ENCODE results near the gene APOL2.
"Not testable (repeated sequence)": the region's sequence is repeated elsewhere in the genome, so short reads cannot be mapped to it uniquely, and the experiment has no call there.

The APOL2 gene

DNA sequence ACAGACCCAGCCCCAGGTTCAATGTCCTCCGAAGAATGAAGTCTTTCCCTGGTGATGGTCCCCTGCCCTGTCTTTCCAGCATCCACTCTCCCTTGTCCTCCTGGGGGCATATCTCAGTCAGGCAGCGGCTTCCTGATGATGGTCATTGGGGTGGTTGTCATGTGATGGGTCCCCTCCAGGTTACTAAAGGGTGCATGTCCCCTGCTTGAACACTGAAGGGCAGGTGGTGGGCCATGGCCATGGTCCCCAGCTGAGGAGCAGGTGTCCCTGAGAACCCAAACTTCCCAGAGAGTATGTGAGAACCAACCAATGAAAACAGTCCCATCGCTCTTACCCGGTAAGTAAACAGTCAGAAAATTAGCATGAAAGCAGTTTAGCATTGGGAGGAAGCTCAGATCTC lies 27.7 kb upstream of the APOL2 start:
- no peak overlapping the region for H2AFZ ChIP-seq (ENCODE audit: low read depth, low read length)
- peaks cover 15% of the 10 kb centered on the region for H3K36me3 ChIP-seq (ENCODE audit: insufficient read depth, low read length)
- TF ChIP-seq, protein P1, sequence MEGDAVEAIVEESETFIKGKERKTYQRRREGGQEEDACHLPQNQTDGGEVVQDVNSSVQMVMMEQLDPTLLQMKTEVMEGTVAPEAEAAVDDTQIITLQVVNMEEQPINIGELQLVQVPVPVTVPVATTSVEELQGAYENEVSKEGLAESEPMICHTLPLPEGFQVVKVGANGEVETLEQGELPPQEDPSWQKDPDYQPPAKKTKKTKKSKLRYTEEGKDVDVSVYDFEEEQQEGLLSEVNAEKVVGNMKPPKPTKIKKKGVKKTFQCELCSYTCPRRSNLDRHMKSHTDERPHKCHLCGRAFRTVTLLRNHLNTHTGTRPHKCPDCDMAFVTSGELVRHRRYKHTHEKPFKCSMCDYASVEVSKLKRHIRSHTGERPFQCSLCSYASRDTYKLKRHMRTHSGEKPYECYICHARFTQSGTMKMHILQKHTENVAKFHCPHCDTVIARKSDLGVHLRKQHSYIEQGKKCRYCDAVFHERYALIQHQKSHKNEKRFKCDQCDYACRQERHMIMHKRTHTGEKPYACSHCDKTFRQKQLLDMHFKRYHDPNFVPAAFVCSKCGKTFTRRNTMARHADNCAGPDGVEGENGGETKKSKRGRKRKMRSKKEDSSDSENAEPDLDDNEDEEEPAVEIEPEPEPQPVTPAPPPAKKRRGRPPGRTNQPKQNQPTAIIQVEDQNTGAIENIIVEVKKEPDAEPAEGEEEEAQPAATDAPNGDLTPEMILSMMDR (IDR thresholded peaks at IDR 0.05; ENCODE audit: borderline replicate concordance, extremely low read depth, low read length, poor library complexity, severe bottlenecking), result no peak
- no peak for TF ChIP-seq EZH2 (IDR thresholded peaks at IDR 0.05; ENCODE audit: borderline replicate concordance, low read depth, low read length, severe bottlenecking)
- H3K79me2 ChIP-seq (ENCODE audit: insufficient read depth, low read length), result no peaks in the 10 kb centered on the region
- DNase-seq (no peak), ATAC-seq (ENCODE audit: insufficient read depth, low read depth) (no peak)
- no peaks in the 10 kb centered on the region for H3K9me3 ChIP-seq (ENCODE audit: insufficient read depth, low read length, severe bottlenecking)
- H3K27ac ChIP-seq (ENCODE audit: low read length), result no peak overlapping the region
- no peaks in the 10 kb centered on the region for H3K27me3 ChIP-seq (ENCODE audit: insufficient read depth, low read length, poor library complexity)
- no peak overlapping the region for H3K4me3 ChIP-seq (ENCODE audit: low read depth in 1 of 2, low read length in 2 of 2)
- no peak overlapping the region for H3K9ac ChIP-seq (ENCODE audit: low read depth, low read length)
- no peaks in the 10 kb centered on the region for H3K4me1 ChIP-seq (ENCODE audit: insufficient read depth, low read length)
- H3K4me2 ChIP-seq (ENCODE audit: insufficient read depth, low read length), result no peak overlapping the region
- no peaks in the 10 kb centered on the region for H4K20me1 ChIP-seq (ENCODE audit: insufficient read depth, low read length)

DNA sequence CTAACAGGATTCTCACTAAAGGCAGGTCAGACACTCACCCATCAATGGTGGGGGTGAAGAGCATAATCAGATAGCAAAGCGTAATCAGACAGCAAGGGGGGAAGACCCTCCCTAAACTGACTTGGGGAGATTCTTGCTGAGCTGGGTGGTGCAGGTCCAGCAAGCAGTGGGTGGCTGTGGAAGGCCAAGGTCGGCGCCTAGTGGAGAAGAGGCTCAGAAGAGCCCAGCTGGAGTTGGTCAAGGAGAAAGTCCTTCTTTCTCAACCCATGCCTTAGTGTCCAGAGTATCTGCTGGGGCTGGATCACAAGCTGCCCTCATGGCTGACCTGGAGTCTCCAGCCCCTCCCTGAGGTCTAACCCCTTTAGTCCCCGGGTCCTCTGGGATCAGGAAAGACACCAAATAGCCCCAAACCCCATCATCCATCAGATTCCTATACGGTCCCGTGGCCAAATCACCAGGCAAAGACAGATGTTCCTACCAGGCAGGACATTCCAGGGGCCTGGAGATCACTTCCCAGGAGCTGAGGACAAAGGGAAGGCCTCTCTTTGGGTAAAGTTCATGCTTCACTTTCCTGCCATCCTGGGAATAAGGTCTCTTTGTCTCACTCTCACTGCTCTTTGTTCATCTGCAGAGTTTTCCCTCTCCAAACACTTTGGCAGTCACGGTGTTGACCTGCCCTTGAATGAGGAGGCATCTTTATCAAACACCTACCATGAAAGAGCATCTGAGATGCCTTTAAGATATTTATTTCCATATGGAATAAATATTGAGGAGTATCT lies 24.7 kb upstream of the APOL2 start:
- H3K9me3 ChIP-seq (ENCODE audit: insufficient read depth, low read length, severe bottlenecking); H3K27ac ChIP-seq (ENCODE audit: low read length); H3K4me2 ChIP-seq (ENCODE audit: insufficient read depth, low read length); H3K79me2 ChIP-seq (ENCODE audit: insufficient read depth, low read length); H3K9ac ChIP-seq (ENCODE audit: low read depth, low read length); H3K27me3 ChIP-seq (ENCODE audit: insufficient read depth, low read length, poor library complexity); H4K20me1 ChIP-seq (ENCODE audit: insufficient read depth, low read length); DNase-seq; H2AFZ ChIP-seq (ENCODE audit: low read depth, low read length); ATAC-seq (ENCODE audit: insufficient read depth, low read depth); H3K4me1 ChIP-seq (ENCODE audit: insufficient read depth, low read length); H3K4me3 ChIP-seq (ENCODE audit: low read depth in 1 of 2, low read length in 2 of 2): not testable (repeated sequence)
- peaks cover 26% of the 10 kb centered on the region for H3K36me3 ChIP-seq (ENCODE audit: insufficient read depth, low read length)

DNA sequence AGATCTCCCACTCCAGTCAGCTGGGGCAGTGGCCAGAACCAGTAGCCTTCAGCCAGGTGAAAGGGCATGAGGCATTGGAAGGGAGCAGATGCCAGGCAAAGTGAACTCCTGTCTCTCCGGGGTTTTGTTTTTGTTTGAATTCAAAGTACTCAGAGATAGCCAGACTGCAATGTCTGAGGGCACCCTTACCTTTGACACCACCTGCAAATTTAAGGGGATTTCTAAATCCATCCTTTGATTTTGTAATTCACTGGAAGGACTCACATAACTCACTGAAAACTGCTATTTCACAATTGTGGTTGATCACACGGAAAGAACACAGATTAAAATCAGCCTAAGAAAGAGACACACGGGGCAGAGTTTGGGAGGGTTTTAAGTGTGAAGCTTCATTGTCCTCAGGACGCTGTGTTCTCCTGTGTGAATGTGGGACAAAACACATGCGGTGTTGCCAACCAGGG lies 23.9 kb upstream of the APOL2 start:
- H3K27me3 ChIP-seq (ENCODE audit: insufficient read depth, low read length, poor library complexity); H3K9me3 ChIP-seq (ENCODE audit: insufficient read depth, low read length, severe bottlenecking); H2AFZ ChIP-seq (ENCODE audit: low read depth, low read length); H3K4me2 ChIP-seq (ENCODE audit: insufficient read depth, low read length); H4K20me1 ChIP-seq (ENCODE audit: insufficient read depth, low read length); H3K9ac ChIP-seq (ENCODE audit: low read depth, low read length); ATAC-seq (ENCODE audit: insufficient read depth, low read depth); H3K4me3 ChIP-seq (ENCODE audit: low read depth in 1 of 2, low read length in 2 of 2); DNase-seq; H3K27ac ChIP-seq (ENCODE audit: low read length); H3K79me2 ChIP-seq (ENCODE audit: insufficient read depth, low read length): not testable (repeated sequence)
- peaks cover 34% of the 10 kb centered on the region for H3K36me3 ChIP-seq (ENCODE audit: insufficient read depth, low read length)
- peaks cover 13% of the 10 kb centered on the region for H3K4me1 ChIP-seq (ENCODE audit: insufficient read depth, low read length)

DNA sequence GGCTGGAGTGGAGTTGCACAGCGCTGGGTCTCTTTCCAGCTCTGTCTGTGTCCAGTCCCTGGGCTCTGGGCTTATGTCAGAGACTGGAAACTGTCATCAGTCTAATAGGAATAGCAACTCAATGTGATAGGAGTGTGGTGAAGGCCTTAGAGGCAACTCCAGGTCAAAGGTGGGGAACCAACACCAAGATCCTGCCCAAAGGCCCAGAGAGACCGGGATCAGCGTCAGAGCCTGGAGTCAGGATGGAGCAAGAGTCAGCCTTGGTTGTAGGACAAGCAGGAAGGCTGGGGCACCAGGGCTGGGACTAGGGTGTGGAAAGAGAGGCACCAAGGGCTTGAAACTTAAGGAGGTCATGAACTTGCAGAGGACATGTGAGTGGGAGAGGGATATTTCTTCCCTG lies 23.0 kb upstream of the APOL2 start:
- H4K20me1 ChIP-seq (ENCODE audit: insufficient read depth, low read length); H3K9me3 ChIP-seq (ENCODE audit: insufficient read depth, low read length, severe bottlenecking); DNase-seq; H3K4me3 ChIP-seq (ENCODE audit: low read depth in 1 of 2, low read length in 2 of 2); H2AFZ ChIP-seq (ENCODE audit: low read depth, low read length); H3K27me3 ChIP-seq (ENCODE audit: insufficient read depth, low read length, poor library complexity); H3K27ac ChIP-seq (ENCODE audit: low read length); ATAC-seq (ENCODE audit: insufficient read depth, low read depth); H3K79me2 ChIP-seq (ENCODE audit: insufficient read depth, low read length); H3K9ac ChIP-seq (ENCODE audit: low read depth, low read length); H3K4me2 ChIP-seq (ENCODE audit: insufficient read depth, low read length): not testable (repeated sequence)
- H3K4me1 ChIP-seq (ENCODE audit: insufficient read depth, low read length), result peaks cover 14% of the 10 kb centered on the region
- peaks cover 37% of the 10 kb centered on the region for H3K36me3 ChIP-seq (ENCODE audit: insufficient read depth, low read length)

DNA sequence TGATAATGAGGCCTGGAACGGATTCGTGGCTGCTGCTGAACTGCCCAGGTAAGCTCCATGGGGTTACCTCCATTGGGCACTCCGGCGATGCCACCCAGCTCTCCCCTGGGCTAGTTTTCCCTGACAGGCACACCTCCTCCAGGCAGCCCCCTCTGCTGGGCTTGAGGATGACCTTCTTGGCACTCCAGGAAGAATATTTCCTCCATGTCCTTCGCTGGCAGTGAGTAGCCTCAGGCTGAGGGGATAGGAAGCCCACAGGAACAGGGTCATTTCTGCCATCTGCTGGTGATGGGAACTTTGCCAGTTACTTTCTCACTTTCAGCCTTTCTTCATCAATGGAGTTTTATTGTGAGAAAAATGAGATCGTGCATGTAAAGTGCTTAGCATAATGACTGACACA lies 22.3 kb upstream of the APOL2 start:
- H3K4me2 ChIP-seq (ENCODE audit: insufficient read depth, low read length); H3K79me2 ChIP-seq (ENCODE audit: insufficient read depth, low read length): not testable (repeated sequence)

More for the DNA sequence above, 22.3 kb upstream of the APOL2 start:
- H3K4me3 ChIP-seq (ENCODE audit: low read depth in 1 of 2, low read length in 2 of 2); H3K27me3 ChIP-seq (ENCODE audit: insufficient read depth, low read length, poor library complexity); H2AFZ ChIP-seq (ENCODE audit: low read depth, low read length); H4K20me1 ChIP-seq (ENCODE audit: insufficient read depth, low read length); H3K9ac ChIP-seq (ENCODE audit: low read depth, low read length); H3K9me3 ChIP-seq (ENCODE audit: insufficient read depth, low read length, severe bottlenecking); DNase-seq; ATAC-seq (ENCODE audit: insufficient read depth, low read depth); H3K27ac ChIP-seq (ENCODE audit: low read length): not testable (repeated sequence)
- Histone ChIP-seq H3K4me1 (ENCODE audit: insufficient read depth, low read length) (peaks cover 14% of the 10 kb centered on the region), H3K36me3 (ENCODE audit: insufficient read depth, low read length) (peaks cover 41% of the 10 kb centered on the region)
